Kidney epithelial cell (primary cell): ENCODE data around the gene PIEZO2. TPM values are rescaled to one million over a fixed set of nuclear protein-coding genes. Genes with fewer than 3 reads are reported as not detected.
"Not testable (repeated sequence)": the region's sequence is repeated elsewhere in the genome, so short reads cannot be mapped to it uniquely, and the experiment has no call there.

Experiments
- DNase-seq: peaks from one replicate; pipeline ENCODE4 v3.0.0-alpha.2; 2010; ENCODE audit warnings: low read depth
- H3K27me3 ChIP-seq: 2 replicates; pipeline ENCODE4 v1.6.0; 2011; ENCODE audit warnings: low read length; ENCODE audit not compliant: control insufficient read depth, insufficient read depth
- H3K36me3 ChIP-seq: 2 replicates; pipeline ENCODE4 v1.5.1; 2011; ENCODE audit warnings: low read length; ENCODE audit not compliant: control insufficient read depth, insufficient read depth
- H3K4me3 ChIP-seq: 2 replicates; pipeline ENCODE4 v1.5.1; 2011; ENCODE audit warnings: low read depth, mild to moderate bottlenecking, control low read depth, low read length
- total RNA-seq: library from RNA; depleted of rRNA; stranded (reverse); fragments of >200 nt; gene quantifications from 2 replicates; pipeline ENCODE4 v1.2.3, GENCODE V29; 2015
- TF ChIP-seq, protein P1 (sequence below): IDR thresholded peaks from 2 replicates; pipeline ENCODE4 v1.5.1; 2011; ENCODE audit warnings: mild to moderate bottlenecking, moderate library complexity, low read length, control low read depth, inconsistent platforms; ENCODE audit not compliant: insufficient read depth, poor library complexity, severe bottlenecking

The PIEZO2 gene
- total RNA-seq, 1 donor from 2014 or later: 1.8 TPM

DNA sequence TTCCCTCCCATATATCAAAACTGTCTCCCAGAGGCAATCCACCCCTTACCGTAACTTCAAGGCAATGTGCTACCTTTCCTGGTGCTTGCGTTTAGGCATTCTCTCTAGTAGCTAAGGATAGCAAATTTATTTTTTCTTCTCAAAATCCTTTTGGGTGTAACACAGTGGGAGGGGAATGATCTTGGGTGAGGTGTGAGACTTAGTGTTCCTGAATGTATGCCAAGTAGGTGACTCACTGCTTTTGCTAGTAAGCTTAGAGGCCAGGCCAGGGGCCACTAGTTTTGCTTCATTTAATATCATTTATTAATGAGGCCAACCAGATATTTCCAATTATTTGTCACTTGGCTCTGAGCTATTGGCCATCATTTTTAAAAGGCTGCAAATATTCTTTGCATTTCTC is 488.1 kb downstream of the PIEZO2 start:
- DNase-seq: peak; percentile 34
- Histone ChIP-seq H3K4me3 (no peak overlapping the region), H3K27me3 (no peaks in the 10 kb centered on the region), H3K36me3 (no peaks in the 10 kb centered on the region)
- TF ChIP-seq, protein P1, sequence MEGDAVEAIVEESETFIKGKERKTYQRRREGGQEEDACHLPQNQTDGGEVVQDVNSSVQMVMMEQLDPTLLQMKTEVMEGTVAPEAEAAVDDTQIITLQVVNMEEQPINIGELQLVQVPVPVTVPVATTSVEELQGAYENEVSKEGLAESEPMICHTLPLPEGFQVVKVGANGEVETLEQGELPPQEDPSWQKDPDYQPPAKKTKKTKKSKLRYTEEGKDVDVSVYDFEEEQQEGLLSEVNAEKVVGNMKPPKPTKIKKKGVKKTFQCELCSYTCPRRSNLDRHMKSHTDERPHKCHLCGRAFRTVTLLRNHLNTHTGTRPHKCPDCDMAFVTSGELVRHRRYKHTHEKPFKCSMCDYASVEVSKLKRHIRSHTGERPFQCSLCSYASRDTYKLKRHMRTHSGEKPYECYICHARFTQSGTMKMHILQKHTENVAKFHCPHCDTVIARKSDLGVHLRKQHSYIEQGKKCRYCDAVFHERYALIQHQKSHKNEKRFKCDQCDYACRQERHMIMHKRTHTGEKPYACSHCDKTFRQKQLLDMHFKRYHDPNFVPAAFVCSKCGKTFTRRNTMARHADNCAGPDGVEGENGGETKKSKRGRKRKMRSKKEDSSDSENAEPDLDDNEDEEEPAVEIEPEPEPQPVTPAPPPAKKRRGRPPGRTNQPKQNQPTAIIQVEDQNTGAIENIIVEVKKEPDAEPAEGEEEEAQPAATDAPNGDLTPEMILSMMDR: no peak

DNA sequence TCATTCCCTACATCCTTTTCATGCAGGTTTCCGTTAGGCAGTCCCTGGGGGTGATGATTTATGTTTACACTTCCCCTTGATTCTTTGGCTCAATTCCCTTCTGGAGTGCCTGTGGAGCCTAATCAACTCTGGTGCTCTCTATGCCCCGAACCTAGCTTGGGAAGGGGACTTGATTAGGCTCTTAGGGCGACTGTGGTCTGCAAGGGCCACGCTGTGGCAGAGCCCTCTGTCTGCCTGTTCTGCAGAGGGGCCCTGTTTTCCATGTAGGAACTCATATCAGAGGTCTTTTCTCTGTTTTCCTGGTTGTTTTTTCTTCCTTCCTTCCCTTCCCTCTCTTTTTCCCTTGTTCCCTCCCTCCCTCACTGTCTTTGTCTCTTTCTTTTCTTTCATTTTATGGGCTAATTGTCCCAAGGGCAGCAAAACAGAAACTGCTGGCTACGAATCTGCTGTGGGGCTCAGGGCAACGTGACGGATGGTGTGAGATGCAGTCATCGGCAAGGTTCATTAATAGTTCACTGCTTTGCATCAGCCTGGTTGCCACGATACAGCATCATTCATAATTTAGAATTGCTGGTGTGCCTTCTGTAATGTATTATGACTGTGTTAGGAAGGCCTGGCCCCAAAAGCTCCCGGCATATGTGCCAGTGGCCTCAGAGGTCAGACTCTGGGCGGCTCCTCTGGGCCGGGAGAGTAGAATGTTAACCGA is 489.0 kb downstream of the PIEZO2 start:
- Histone ChIP-seq H3K36me3 (no peaks in the 10 kb centered on the region), H3K27me3 (no peaks in the 10 kb centered on the region), H3K4me3 (no peak overlapping the region)
- DNase-seq: no peak
- TF ChIP-seq, protein P1: no peak

DNA sequence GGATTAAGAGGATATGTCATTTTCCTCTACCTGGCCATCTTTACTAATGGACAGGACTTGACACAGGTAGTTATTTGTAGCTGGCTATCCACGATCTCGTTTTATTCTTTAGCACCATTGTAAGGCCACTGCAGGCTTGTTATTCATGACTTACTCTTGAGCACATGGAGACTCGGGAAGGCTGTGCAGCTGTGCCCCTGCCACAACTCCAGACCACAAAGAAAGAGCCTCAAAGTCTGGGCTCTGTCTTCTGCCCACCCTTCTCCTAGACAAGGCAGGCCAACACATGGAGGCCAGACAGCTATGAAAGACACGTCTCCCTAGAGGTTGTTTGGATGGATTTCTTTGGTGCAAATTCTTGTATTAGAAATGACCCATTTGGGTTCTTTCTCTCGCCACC is 489.8 kb downstream of the PIEZO2 start:
- TF ChIP-seq, protein P1: no peak
- no peak overlapping the region for H3K4me3 ChIP-seq
- DNase-seq: no peak
- H3K36me3 ChIP-seq: no peaks in the 10 kb centered on the region
- no peaks in the 10 kb centered on the region for H3K27me3 ChIP-seq

DNA sequence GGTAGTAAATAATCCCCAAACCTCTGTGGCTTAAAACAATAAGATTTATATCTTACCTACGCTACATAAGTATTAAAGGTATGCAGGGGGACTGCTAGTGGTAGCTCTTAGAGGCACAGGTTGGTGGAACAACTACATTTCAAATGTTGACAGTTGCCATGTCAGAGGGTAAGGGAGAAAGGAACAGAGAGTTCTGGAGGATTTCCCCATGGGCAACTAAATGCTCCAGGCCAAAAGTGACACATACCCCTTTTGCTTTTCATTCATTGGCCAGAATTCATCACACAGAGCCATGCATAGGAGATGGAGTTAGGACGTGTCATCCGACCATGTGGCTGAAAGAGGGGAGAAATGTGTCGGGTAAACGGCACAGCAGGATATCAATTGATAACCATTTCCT is 490.4 kb downstream of the PIEZO2 start:
- TF ChIP-seq, protein P1: no peak
- DNase-seq: no peak
- Histone ChIP-seq H3K36me3 (no peaks in the 10 kb centered on the region), H3K27me3 (no peaks in the 10 kb centered on the region), H3K4me3 (no peak overlapping the region)

DNA sequence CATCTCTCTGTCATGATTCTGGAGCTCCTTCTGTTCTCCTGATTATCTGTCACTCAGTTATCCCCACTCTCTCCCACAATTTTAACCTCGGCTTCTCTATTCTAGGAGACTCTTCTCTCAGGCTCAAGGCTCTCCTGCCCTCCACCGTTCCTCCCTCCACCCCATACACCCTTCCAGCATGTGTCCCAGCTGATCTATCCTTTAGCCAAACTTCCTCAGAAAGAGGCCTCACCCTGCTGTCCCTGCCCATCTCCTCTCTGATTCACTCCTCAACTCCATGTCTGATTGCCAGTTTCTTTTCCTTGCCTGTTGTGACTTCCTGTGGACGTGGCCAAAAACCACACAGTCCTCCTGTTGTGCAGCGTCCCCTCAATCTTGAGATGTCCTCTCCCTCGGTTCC is 505.4 kb downstream of the PIEZO2 start:
- H3K27me3 ChIP-seq, H3K4me3 ChIP-seq, H3K36me3 ChIP-seq, DNase-seq: not testable (repeated sequence)

DNA sequence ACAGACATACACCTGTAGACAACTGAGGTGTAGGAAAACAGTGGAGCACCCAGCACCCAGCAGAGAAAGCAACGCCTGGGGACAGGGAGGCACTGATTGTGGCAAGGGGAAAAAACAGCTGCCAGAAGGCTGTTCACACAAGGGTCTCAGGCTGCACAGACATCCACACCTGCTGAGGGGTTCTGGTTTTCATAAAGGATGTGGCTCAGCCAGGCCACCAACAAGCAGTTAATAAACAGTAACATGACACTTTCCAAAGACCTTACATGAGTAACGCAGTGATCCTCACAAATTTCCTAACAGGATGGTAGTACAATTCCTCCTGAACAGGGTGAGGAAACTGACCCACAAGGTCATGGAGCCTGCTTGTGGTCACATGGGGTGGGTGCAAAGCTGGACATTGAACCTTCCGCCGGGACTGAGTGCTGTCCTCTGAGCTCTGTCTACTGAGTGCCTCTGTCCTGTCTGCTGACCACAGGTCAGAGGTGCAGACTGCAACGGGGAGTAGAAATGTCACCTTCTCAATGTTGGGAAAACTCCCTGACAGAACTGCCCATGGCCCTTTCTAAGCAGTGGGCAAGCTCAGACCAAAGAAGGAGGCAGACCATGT is 506.3 kb downstream of the PIEZO2 start:
- not testable (repeated sequence) for H3K36me3 ChIP-seq, DNase-seq, H3K27me3 ChIP-seq, H3K4me3 ChIP-seq

DNA sequence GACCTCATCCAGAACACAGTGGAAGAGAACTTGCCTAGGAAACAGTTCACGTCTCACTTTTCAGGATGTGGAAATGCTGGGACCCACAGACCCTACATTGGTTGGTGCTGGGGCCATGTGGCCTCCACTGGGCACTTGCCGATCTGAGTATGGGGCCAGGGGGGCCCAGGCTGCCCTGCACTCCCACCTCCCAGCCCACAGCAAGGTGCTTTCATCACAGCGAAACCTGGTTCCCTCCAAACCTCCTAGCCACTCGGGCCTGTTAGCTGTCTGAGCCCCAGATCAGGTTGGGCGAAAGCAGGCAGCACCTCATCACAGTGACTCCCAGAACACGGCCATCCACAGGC is 510.9 kb downstream of the PIEZO2 start:
- not testable (repeated sequence) for DNase-seq, H3K4me3 ChIP-seq, H3K36me3 ChIP-seq, H3K27me3 ChIP-seq

DNA sequence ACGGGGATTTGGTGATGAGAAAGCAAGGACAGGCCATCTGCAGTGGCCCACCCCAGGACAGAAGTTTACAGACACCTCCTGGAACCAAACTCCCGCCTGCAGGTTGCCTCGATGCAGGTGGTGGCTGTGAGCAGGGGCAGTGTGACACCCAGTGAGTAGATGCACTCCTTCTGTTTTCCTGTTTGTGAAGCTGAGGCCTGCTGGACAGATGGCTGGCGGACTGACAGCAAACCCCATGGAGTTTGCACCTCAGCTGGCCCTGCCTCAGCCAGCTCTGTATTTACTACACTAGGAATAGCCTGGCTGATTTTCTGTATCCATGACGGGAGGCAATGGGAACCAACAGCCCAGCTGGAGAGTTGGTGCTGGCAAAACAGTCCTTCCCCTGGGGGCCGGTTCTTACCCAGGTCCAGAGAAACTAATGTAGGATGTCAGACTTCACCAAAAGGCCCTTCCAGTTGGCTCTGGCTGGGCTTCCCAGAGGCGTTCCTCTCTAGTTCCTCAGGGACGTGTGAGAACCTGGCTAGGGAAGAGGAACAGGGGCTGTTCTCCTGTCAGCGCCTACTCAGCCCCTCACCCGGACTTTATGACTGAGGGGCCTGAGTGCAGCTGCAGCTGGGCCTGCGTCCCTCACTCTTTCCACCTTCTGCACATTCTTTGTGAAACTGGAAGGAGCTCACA is 511.4 kb downstream of the PIEZO2 start:
- DNase-seq, H3K27me3 ChIP-seq, H3K4me3 ChIP-seq, H3K36me3 ChIP-seq: not testable (repeated sequence)

DNA sequence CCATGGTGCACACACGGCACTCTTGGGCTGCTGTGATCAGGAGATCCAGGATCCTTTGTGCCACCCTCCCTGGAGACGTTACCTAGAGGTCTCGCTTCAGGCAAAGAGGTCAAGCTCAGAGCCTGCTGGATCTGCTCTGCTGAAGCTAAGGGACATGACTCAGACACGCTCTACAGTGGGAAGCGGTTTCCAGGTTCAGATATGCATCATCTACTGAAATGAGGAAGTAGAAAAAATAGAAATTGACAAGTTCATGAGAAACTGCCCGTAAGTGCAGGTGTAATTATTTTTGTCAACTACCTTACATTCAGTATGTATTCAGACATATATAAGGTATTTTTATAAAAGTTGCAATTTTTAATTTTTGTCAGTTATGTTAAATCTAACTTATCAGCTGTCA is 520.3 kb downstream of the PIEZO2 start:
- H3K36me3 ChIP-seq, H3K4me3 ChIP-seq, H3K27me3 ChIP-seq, DNase-seq: not testable (repeated sequence)

DNA sequence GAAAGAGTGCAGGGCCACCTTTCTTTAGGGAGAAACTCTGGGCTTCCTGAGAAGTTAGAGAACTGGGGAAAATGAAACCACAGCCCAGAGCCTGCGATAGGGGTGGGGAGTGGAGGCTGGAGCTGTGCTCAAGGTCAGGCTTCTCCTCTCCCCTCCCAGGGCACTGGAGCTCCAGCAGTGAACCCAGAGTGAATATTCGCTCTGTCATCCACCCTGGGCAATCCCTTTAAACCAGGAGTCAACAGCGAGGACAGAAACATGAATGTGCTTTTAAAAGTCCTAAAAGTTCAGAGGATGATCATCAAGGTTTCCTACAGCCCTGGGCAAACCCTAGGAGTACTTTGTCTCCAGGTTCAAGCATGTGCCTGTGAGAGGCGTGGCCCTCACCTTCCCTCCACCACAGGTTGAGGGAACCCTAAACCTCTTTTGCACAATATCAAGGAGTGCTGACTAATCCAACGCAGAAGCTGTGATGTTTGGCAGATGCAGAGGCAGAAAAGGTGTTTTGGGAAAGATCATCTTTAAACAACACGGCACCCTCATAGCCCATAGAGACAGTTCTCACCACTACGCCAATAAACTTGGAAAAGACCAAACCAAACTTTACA is 522.7 kb downstream of the PIEZO2 start:
- not testable (repeated sequence) for DNase-seq, H3K36me3 ChIP-seq, H3K4me3 ChIP-seq, H3K27me3 ChIP-seq
